GM12892 (cell line): ENCODE results near the gene ARHGEF33.

Experiments
- POLR2A ChIP-seq: IDR thresholded peaks from 2 replicates; pipeline ENCODE4 v1.6.1; 2011; ENCODE audit warnings: low read depth, low read length, control low read depth
- POLR2AphosphoS5 ChIP-seq: IDR thresholded peaks from 2 replicates; pipeline ENCODE4 v1.6.1; 2011; ENCODE audit warnings: low read depth, low read length, control low read depth
- TAF1 ChIP-seq: IDR thresholded peaks from 2 replicates; pipeline ENCODE4 v1.6.1; 2011; ENCODE audit warnings: low read depth, mild to moderate bottlenecking, control low read depth, low read length, borderline replicate concordance

DNA sequence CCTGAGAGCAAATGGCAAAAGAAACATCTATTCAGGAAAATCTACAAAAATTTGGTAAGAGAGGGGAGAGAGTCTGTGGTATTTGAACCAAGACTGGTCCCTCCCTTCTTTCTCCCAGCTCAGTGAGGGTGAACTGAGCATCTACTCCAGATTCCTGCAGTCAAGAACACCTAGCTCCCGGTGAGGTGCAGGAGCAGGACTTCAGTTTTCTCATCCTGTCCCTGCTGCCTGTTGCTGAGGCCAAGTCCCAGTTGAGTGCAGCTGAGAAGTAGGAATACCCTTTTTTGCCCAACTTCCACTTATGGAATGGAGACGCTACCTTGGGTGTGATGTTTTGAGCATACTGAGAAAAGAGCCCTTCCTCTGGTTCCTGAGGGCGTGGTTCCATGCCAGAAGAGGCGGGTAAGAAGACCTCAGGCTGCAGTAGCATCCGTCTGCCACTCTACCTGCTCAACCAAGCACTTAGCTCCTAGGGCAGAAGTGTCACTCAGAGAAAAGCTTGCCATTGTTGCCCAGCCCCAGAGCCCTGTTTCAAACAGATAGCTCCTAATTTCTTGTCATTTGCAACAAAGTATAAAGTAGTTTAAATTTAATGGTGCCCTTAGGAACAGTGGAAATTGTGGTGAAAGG lies 118.3 kb downstream of the ARHGEF33 start:
- no peak for TF ChIP-seq POLR2A
- no peak for TF ChIP-seq POLR2AphosphoS5
- TF ChIP-seq TAF1, result no peak
